TTC549 (cell line): ENCODE results near the gene STK38L.

Experiments
- FAIRE-seq: peaks from 2 replicates; lab custom pipeline; 2012; peaks lifted over from hg19 to GRCh38; lab: Jason Lieb, UNC

STK38L gene

GRCh38 chr12:27243804-27244688 lies at the start of gene STK38L:
Gene STK38L (plus strand): TSS chr12:27244286. CDS start chr12:27297721, 53,435 bp downstream.
- no peak for FAIRE-seq

- no peak for FAIRE-seq
These were observed 49.4 kb upstream of the STK38L start for GRCh38 chr12:27194644-27195043.

DNA sequence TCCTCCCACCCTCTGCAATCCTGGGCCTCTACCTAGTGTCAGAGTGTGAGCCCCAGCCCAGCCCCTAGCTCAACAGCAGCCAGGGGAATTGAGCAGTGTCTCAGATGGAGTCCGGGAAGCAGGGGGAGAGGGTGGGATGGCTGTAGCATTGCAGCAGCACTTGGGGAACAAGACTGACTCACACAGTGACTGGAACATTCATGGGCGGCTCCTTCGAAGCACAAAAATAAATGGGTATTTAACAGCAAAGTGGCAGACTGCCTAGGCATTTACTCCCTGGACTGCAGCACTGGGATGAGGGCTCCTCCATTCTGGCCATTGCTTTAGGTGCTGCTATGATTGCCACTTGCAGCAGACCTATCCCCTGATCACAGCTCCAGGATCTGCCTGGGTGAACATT lies 46.0 kb upstream of the STK38L start:
- no peak for FAIRE-seq

GRCh38 chr12:27199638-27200300 lies 44.3 kb upstream of the STK38L start:
- no peak for FAIRE-seq

GRCh38 chr12:27201169-27201568 lies 42.9 kb upstream of the STK38L start:
- FAIRE-seq, result no peak

- no peak for FAIRE-seq
These were observed 37.1 kb upstream of the STK38L start for GRCh38 chr12:27206801-27207502.

DNA sequence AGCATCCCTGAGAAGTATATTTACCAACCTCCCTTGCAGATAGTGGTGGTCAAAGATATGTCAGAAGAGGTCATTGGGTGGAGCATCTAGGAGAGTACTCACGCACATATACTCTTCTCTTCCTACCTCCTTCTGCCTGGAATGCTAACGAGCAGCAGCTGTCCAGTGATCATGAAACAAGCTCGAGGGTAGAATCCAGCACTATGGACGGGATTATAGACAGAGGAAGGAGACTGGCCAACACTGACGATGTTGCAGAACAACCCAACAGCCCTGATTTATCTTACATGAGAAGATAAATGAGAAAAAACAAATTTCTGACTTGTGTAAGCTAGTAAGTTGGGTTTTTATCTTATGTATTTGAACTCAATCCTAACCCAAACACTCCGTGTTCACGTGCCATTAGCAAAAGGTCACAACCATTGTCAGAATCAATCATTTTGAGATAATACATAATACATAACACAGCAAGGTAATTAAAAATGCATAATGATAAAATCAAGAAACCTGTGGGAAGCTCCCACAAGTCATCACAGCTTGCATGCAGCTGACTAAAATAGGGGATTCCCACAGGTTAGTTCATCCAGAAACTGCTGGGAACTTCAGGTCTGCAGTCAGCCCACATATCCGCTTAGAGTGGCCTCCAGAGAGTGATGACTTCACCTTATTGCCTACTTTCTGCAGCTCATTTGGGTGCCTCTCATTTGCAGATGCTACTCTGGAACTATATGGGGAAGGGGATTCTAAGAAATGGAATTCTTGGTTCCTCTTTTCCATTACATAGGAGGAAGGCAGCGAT lies 36.3 kb upstream of the STK38L start:
- no peak for FAIRE-seq

DNA sequence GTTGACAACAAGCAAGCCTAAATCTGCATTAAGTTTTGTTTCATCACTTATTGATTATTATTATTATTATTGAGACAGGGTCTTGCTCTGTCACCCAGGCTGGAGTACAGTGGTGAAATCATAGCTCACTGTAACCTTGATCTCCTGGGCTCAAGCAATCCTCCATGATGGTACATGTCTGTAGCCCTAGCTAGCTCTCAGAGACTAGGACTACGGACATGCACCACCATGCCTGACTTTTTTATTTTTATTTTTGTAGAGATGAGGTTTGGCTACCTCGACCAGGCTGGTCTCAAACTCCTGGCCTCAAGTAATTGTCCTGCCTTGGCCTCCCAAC lies 35.7 kb upstream of the STK38L start:
- FAIRE-seq, result no peak

DNA sequence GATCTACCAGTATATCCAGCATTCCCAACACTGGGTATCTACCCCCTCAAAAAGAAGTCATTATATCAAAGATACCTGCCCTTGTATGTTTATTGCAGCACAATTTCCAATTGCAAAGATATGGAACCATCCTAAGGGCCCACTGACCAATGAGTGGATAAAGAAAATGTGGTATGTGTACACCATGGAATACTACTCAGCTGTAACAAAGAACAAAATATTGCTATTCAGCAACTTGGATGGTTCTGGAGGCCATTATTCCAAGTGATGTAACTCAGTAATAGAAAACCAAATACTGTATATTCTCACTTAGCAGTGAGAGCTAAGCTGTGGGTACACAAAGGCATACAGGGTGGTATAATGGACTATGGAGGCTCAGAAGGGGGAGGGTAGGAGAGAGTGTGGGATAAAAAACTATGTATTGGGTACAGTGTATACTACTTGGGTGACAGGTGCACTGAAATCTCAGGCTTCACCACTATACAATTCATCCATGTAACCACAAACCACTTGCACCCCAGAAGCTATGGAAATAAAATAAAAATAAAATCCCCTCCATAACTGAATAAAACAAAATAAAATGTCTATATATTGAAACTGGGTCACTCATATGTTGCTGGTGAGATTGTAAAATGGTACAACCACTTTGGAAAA lies 34.7 kb upstream of the STK38L start:
- FAIRE-seq, result no peak

DNA sequence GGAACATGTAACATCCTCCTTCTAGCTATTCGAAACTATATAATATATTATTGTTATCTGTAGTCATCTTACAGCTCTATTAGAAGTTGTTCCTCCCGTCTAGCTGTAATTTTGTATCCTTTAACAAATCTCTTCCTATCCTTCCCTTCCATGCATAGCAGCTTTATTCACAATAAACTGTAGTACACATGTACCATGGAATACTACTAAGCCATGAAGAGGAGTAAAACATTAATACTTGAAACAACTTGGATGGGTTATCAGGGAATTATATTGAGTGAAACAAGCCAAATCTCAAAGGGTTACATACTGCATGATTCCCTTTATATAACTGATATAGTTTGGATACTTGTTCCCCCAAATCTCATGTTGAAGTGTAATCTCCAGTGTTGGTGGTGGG lies 33.9 kb upstream of the STK38L start:
- FAIRE-seq, result no peak

GRCh38 chr12:27212861-27213260 lies 31.2 kb upstream of the STK38L start:
- no peak for FAIRE-seq

GRCh38 chr12:27213304-27213703 lies 30.8 kb upstream of the STK38L start:
- FAIRE-seq, result no peak

DNA sequence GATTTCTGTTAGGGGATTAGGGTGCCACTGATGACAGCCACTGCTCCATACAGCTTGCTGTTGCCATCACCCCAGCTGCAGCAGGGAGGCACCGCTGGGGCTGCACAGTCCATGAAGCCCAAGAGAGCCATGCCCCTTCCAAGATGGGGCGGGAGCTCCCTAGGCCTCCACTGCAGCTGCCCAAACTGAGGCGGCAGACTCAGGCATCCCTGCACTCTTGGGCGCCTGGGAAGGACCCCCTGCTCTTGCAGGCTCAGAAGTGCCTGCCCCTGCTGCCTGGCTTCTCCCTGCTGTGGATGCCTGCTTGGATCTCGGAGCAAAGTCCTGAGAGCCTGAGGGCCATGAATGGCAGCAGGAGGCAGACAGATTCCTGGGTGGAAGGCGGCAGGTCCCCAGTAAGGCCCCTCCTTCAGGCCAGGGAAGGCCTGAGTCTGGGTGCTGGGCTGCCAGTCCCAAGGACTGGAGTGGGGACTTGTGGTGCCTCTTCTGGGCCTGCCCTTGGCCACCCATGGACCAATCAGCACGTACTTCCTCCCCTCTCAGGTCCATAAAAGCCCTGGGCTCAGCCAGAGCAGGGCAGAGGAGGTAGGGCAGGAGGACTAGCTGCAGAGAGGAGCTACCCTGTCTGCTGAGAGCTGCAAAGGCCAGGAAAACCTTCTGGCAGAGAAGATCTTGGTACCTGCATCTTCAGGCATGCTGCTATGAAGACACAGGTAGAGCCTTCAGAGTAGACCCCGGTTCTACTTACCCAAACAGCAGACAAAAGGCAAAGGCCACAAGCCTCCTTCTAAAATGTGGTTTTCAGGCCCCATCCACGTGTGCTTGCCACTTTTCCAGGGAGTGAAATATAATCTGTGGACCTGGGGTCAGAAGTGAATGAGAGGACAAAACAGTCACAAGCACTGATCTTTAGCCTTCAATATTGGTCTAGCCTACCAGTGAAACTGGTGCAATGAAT lies 30.0 kb upstream of the STK38L start:
- FAIRE-seq, result no peak

DNA sequence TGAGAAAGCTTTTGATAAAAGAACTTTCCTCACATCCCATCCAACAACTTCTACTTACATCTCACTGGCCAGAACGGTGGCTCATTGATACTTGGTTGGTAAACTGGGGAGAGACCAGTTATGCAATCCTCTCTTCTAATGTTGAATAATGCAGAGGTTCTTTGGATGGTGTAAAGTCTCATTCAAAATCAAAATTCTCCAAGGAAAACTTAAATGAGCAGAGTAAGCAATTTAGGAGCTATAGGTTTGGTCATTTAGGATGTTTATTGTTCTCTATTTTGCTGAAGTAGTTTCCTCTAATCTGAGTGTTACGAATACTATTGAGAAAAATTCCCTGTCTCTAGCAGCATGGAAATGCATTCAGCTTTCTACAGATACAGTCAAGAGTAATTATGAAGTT lies 26.5 kb upstream of the STK38L start:
- FAIRE-seq, result no peak

DNA sequence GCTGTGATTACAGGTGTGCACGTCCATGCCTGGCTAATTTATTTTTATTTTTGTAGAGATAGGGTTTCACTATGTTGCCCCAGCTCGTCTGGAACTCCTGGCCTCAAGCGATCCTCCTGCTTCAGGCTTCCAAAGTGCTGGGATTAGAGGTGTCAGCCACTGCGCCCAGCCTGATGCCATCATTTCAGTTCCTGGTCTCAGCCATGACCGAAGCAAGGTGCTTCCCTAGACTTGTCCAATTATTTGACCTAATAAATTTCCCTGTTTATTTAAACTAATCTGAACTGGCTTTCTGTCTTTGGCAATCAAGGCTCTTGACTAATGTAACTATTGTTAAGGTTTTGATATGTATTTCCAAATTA lies 24.4 kb upstream of the STK38L start:
- no peak for FAIRE-seq

GRCh38 chr12:27220055-27220987 lies 23.8 kb upstream of the STK38L start:
- no peak for FAIRE-seq

DNA sequence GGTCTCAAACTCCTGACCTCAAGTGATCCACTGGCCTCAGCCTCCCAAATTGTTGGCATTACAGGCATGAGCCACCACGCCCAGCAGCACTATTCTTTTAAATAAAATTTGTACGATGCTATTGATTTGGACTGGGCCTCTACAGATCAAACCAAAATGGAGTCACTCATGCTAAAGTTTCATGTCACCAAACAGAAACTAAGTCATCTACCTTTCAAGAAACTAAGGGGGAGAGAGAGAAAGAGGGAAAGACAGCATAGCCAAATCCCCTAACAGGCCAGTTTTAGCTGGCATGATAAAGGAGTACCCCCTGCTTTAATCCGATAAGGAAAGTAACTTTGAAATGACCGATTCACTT lies 23.1 kb upstream of the STK38L start:
- no peak for FAIRE-seq

- FAIRE-seq, result no peak
These were observed 22.3 kb upstream of the STK38L start for GRCh38 chr12:27221625-27222387.

DNA sequence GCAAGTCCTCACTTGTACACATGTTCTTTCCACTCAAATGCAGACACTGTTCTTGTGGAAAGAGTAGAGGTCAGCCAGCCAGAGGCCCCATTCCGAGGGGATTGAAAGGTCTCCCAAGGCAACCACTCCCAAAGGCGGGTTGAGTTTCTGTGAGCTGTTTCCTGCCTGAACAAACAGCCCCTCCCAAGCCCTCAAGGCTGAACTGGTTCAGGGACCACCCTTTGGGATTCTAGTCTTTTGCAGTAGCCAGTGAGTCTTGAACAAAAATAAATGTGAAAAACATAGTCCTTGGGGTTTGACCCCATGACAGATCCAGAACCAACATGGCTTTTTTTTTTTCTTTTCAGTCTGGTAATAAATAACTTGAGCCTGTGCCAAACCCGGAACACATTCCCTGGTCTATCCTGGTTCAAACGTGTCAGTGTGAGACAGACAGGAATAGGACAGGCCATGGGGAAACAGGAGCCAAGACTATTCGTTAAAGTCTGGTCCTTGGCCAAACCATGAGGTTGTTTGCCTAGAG lies 17.6 kb upstream of the STK38L start:
- FAIRE-seq, result no peak
